Kidney (tissue), 14 donors: ENCODE data around the gene LRRC26. TPM values are rescaled to one million over a fixed set of nuclear protein-coding genes. Genes with fewer than 3 reads are reported as not detected.

Experiments
- DNase-seq, 5 donors: peaks; one replicate each; pipeline ENCODE4 v3.0.0-alpha.2; 2013 to 2020
- FAIRE-seq: peaks from 2 replicates; lab custom pipeline; 2012; peaks lifted over from hg19 to GRCh38; lab: Jason Lieb, UNC
- H3K27ac ChIP-seq, 2 donors: one replicate each; pipeline ENCODE4 v1.7.0; 2013; ENCODE audit warnings: low read depth in 2 of 2, low read length in 2 of 2, inconsistent platforms in 1 of 2
- H3K27me3 ChIP-seq: one replicate; pipeline ENCODE4 v1.7.1; 2013; ENCODE audit warnings: low read length, inconsistent platforms; ENCODE audit not compliant: control insufficient read depth, insufficient read depth
- H3K36me3 ChIP-seq, 3 donors: one replicate each; pipeline versions ENCODE4 v1.7.0 to v1.7.1; 2013; ENCODE audit warnings: low read length in 3 of 3, control low read depth in 1 of 3, inconsistent platforms in 1 of 3; ENCODE audit not compliant: insufficient read depth in 3 of 3, control insufficient read depth in 2 of 3
- H3K4me1 ChIP-seq, 3 donors: one replicate each; pipeline versions ENCODE4 v1.7.0 to v1.7.1; 2013; ENCODE audit warnings: low read length in 3 of 3, inconsistent platforms in 1 of 3, low read depth in 1 of 3; ENCODE audit not compliant: control insufficient read depth in 2 of 3, insufficient read depth in 2 of 3
- H3K4me3 ChIP-seq, 3 donors: one replicate each; pipeline versions ENCODE4 v1.7.0 to v1.8.1; 2013; ENCODE audit warnings: low read length in 3 of 3, control low read depth in 1 of 3, inconsistent platforms in 1 of 3
- H3K9ac ChIP-seq, 3 donors: one replicate each; pipeline versions ENCODE4 v1.7.0 to v1.7.1; 2013; ENCODE audit warnings: low read length in 3 of 3, control low read depth in 1 of 3, inconsistent platforms in 1 of 3
- H3K9me3 ChIP-seq, 3 donors: one replicate each; pipeline versions ENCODE4 v1.7.0 to v1.7.1; 2013; ENCODE audit warnings: low read length in 3 of 3, control low read depth in 1 of 3, inconsistent platforms in 1 of 3; ENCODE audit not compliant: control insufficient read depth in 2 of 3, insufficient read depth in 1 of 3
- intact Hi-C: fragments of 100-400 bp; cut with DNase I; formaldehyde crosslinking; loops from one replicate; pipeline ENCODE4 v1.11.1; 2022
- polyA plus RNA-seq: library from polyadenylated mRNA; stranded (reverse); fragments of 350-450 nt; fragmentation: Illumina TruSeq; extraction: RNeasy Lipid Tissue Mini Kit (QIAGEN cat#74804); gene quantifications from one replicate; pipeline ENCODE4 v1.2.3, GENCODE V29; 2014; ENCODE audit warnings: low read depth, low replicate concordance; ENCODE audit not compliant: insufficient read depth
- total RNA-seq: library from RNA; stranded (reverse); fragmentation: NEBNext Ultra II Directional; extraction: Animal tissue kit (Norgen Biotek cat#: 25700); gene quantifications from one replicate; pipeline ENCODE4 v1.2.1, GENCODE V29; 2021
- TF ChIP-seq, protein P1 (sequence below): IDR thresholded peaks from 3 replicates; pipeline ENCODE4 v1.5.1; 2012; ENCODE audit warnings: mild to moderate bottlenecking, moderate library complexity, borderline replicate concordance; ENCODE audit not compliant: insufficient read depth; ENCODE audit errors: extremely low read depth
- donor health status: control.
- donor health status: control.
- donor health status: control.
- donor health status: control.
- donor health status: control.
- donor health status: DM: yes; HTN: yes; CAD: no.
- donor health status: Normal renal cell carcinoma (clear cell type).

The LRRC26 gene
- total and polyA plus RNA-seq, 2 donors from 2014 or later, result 0.25 TPM; not detected in 1

DNA sequence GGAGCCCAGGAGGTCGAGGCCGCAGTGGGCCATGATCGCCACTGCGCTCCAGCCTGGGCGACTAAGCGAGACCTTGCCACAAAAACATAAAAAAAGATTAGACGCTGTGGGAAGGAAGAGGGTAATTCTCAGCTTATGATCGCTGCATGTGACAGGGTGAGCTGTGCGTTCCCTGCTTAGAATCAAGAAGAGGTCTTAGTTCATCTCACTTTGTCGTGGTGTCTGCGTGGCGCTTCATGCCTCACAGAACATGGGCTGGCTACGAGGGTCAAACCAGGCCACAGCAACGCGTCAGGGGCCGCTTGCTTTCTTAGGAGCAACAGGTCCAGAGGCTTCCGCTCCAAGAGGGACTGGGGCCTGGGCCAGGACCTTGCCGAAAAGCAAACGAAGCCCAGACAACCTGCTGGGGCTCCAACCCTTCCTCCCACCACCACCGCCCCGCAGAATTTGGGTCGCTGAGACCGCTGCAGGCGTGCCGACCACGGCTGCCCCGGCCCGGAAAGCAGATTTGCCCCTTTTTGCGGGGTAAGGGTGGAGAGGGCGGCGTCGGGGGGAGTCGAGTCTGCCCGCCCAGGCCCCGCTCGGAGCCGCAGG is 40.9 kb downstream of the LRRC26 start:
- FAIRE-seq, result no peak
- H3K9me3 ChIP-seq, result no peaks in the 10 kb centered on the region
- peak overlapping the region; percentile 61 to 77 (median 72) for H3K4me3 ChIP-seq
- peaks cover 0 to 16% (median 0%) of the 10 kb centered on the region in 3 donors for H3K4me1 ChIP-seq
- peak overlapping the region in 2 of 3 donors; percentile 20 to 58 for H3K9ac ChIP-seq
- no peak overlapping the region for H3K27ac ChIP-seq
- DNase-seq, result no peak
- no peaks in the 10 kb centered on the region for H3K36me3 ChIP-seq
- H3K27me3 ChIP-seq, result no peaks in the 10 kb centered on the region
- intact Hi-C loops, result no loop called here
- TF ChIP-seq, protein P1, sequence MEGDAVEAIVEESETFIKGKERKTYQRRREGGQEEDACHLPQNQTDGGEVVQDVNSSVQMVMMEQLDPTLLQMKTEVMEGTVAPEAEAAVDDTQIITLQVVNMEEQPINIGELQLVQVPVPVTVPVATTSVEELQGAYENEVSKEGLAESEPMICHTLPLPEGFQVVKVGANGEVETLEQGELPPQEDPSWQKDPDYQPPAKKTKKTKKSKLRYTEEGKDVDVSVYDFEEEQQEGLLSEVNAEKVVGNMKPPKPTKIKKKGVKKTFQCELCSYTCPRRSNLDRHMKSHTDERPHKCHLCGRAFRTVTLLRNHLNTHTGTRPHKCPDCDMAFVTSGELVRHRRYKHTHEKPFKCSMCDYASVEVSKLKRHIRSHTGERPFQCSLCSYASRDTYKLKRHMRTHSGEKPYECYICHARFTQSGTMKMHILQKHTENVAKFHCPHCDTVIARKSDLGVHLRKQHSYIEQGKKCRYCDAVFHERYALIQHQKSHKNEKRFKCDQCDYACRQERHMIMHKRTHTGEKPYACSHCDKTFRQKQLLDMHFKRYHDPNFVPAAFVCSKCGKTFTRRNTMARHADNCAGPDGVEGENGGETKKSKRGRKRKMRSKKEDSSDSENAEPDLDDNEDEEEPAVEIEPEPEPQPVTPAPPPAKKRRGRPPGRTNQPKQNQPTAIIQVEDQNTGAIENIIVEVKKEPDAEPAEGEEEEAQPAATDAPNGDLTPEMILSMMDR, result no peak

- Histone ChIP-seq H3K9me3 (no peaks in the 10 kb centered on the region), H3K9ac (no peak overlapping the region), H3K36me3 (no peaks in the 10 kb centered on the region), H3K27me3 (no peaks in the 10 kb centered on the region), H3K4me1 (peaks cover 0 to 16% (median 0%) of the 10 kb centered on the region in 3 donors), H3K4me3 (peak overlapping the region in 2 of 3 donors; percentile 72 to 77), H3K27ac (no peak overlapping the region)
- TF ChIP-seq, protein P1, result no peak
- intact Hi-C loops, result no loop called here
- FAIRE-seq, result no peak
- DNase-seq, result no peak
Measured at GRCh38 chr9:137128158-137128861, 41.5 kb downstream of the LRRC26 start.

- FAIRE-seq, result no peak
- Histone ChIP-seq H3K27me3 (no peaks in the 10 kb centered on the region), H3K27ac (peak overlapping the region in 1 of 2 donors; percentile 41), H3K36me3 (no peaks in the 10 kb centered on the region), H3K9ac (peak overlapping the region in 1 of 3 donors; percentile 48), H3K4me3 (peak overlapping the region in 2 of 3 donors; percentile 5 to 18), H3K4me1 (peaks cover 0 to 16% (median 0%) of the 10 kb centered on the region in 3 donors), H3K9me3 (no peaks in the 10 kb centered on the region)
- TF ChIP-seq, protein P1, result no peak
- DNase-seq, result no peak
- intact Hi-C loops, result no loop called here
Measured at GRCh38 chr9:137127301-137128157, 42.3 kb downstream of the LRRC26 start.
